22Rv1 (cell line): ENCODE results near the gene BASP1.

Experiments used
- ZFX ChIP-seq: fragments of 450-650 bp; IDR thresholded peaks from 2 replicates; pipeline ENCODE4 v1.6.1; 2017; ENCODE audit warnings: antibody characterized with exemption, borderline replicate concordance
- TF ChIP-seq, protein P1 (sequence below): fragments of 450-650 bp; IDR thresholded peaks from 2 replicates; pipeline ENCODE4 v1.5.1; 2017; ENCODE audit warnings: mild to moderate bottlenecking

DNA sequence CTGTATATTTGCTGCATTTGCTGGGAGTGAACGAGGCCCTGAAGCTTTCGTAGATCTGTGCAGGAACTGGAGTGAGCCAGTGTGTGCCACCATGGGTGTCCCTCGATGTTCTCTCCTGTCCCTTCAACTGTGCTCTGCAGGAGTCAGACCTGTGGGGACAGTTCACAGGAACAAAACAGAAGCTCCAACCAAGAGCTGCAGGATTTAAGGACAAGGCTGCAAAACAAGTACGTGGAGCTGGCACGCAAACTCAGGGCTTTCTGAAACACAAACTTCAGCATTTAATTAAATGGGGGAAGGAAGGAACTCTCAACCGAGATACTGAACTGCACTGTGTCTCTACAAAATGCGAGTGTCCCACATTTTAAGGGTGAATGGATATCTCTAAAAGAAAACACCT is 24.2 kb downstream of the BASP1 start:
- TF ChIP-seq, protein P1, sequence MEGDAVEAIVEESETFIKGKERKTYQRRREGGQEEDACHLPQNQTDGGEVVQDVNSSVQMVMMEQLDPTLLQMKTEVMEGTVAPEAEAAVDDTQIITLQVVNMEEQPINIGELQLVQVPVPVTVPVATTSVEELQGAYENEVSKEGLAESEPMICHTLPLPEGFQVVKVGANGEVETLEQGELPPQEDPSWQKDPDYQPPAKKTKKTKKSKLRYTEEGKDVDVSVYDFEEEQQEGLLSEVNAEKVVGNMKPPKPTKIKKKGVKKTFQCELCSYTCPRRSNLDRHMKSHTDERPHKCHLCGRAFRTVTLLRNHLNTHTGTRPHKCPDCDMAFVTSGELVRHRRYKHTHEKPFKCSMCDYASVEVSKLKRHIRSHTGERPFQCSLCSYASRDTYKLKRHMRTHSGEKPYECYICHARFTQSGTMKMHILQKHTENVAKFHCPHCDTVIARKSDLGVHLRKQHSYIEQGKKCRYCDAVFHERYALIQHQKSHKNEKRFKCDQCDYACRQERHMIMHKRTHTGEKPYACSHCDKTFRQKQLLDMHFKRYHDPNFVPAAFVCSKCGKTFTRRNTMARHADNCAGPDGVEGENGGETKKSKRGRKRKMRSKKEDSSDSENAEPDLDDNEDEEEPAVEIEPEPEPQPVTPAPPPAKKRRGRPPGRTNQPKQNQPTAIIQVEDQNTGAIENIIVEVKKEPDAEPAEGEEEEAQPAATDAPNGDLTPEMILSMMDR = no peak
- no peak for TF ChIP-seq ZFX
